Measurements from ENCODE around the gene CTDSP1. TPM values are rescaled to one million over a fixed set of nuclear protein-coding genes. Genes with fewer than 3 reads are reported as not detected.

CTDSP1 gene
- total RNA-seq, 1 experiment from 2014 or later, result 104 TPM

DNA sequence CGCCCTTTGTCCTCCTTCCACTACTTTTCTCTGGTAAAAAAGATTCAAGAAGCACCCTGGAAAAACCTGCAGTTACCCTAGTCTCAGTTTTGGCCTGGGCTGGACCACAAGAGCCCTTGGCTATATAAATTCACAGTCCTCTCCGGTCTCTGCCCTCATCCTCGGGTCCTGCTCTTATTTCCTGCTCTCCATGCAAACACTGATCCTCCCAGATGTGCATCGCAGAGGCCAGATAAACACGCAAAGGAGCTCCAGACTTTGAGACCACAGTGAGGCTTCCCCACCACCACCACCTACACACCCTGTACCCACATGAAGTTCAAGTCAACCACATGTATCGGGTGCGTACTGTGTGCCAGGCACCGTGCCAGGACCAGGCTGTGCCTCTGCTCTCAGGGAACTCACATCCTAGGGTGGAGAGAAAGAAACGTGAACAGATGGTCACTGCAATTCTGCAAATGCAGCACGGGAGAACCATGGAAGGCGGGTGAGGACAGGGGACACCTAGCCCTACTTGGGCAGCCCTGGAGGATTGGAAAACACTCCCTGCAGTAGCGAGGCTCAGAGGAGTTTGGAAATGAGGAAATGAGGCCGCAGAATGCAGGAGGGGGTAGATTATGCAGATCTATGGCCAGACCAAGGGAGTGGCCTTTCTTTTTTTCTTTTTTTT, 7.4 kb downstream of the CTDSP1 start:
- no peaks in the 10 kb centered on the region for H3K9me3 Mint-ChIP-seq (ENCODE audit: unreplicated experiment)
- H3K27me3 ChIP-seq (replicated peaks; ENCODE audit: control insufficient read depth, insufficient read depth, low read length), result no peaks in the 10 kb centered on the region
- peaks cover 38% of the 10 kb centered on the region for H3K4me1 Mint-ChIP-seq (ENCODE audit: low read depth, unreplicated experiment)
- CTCF ChIA-PET, result interaction anchor here (2.5 kb wide), 1 partner anchor 12 kb away, joined by 17 read pairs; the partner anchor contains the start of gene VIL1
- no peaks in the 10 kb centered on the region for H3K36me3 ChIP-seq (ENCODE audit: control insufficient read depth, insufficient read depth, low read length)
- H3K9me3 ChIP-seq, result no peaks in the 10 kb centered on the region
- peak overlapping the region; percentile 99 for H3K27ac Mint-ChIP-seq (ENCODE audit: unreplicated experiment)
- H3K4me1 ChIP-seq, result peaks cover 27% of the 10 kb centered on the region
- POLR2A ChIA-PET, result interaction anchor here (0.5 kb wide), 1 partner anchor 253 kb away, joined by 3 read pairs; the partner anchor contains the start of genes BCS1L and ZNF142
- intact Hi-C loops (cut with micrococcal nuclease; ENCODE audit: unreplicated experiment), result loop anchor here (1.0 kb wide), 6 partner anchors 11 to 241 kb away; partner anchors contain the start of genes CNOT9, USP37 and VIL1
- peaks cover 62% of the 10 kb centered on the region for H3K36me3 Mint-ChIP-seq (ENCODE audit: insufficient read depth, unreplicated experiment)
- DNase-seq, result no peak
- BruUV-seq (replicated peaks), result no TSS peak
- TF ChIP-seq, protein P1, sequence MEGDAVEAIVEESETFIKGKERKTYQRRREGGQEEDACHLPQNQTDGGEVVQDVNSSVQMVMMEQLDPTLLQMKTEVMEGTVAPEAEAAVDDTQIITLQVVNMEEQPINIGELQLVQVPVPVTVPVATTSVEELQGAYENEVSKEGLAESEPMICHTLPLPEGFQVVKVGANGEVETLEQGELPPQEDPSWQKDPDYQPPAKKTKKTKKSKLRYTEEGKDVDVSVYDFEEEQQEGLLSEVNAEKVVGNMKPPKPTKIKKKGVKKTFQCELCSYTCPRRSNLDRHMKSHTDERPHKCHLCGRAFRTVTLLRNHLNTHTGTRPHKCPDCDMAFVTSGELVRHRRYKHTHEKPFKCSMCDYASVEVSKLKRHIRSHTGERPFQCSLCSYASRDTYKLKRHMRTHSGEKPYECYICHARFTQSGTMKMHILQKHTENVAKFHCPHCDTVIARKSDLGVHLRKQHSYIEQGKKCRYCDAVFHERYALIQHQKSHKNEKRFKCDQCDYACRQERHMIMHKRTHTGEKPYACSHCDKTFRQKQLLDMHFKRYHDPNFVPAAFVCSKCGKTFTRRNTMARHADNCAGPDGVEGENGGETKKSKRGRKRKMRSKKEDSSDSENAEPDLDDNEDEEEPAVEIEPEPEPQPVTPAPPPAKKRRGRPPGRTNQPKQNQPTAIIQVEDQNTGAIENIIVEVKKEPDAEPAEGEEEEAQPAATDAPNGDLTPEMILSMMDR (IDR thresholded peaks at IDR 0.05; ENCODE audit: insufficient read depth in 1 of 2, low read depth in 1 of 2, low read length in 1 of 2, severe bottlenecking in 1 of 2, unreplicated experiment in 1 of 2), result no peak
- peak overlapping the region; percentile 39 for H3K4me3 ChIP-seq (ENCODE audit: low read depth, low read length)
- no peaks in the 10 kb centered on the region for H3K27me3 Mint-ChIP-seq (ENCODE audit: insufficient read depth, unreplicated experiment)
- H3K4me3 Mint-ChIP-seq (ENCODE audit: unreplicated experiment), result peak overlapping the region; percentile 89

DNA sequence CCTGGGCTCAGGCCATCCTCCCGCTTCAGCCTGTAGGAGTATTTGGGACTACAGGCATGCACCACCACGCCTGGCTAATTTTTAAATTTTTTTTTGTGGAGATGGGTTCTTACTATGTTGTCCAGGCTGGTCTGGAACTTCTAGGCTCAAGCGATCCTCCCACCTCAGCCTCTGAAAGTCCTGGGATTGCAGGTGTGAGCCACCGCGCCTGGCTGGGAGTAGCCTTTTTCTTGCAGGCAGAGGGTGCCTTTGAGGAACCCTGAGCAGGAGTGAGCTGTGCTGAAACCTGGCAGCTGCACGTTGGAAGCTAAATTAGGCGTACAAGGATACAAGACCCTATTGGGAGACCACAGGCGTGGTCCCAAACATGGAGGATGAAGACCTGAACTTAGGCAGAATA, 8.0 kb downstream of the CTDSP1 start:
- peaks cover 57% of the 10 kb centered on the region for H3K36me3 Mint-ChIP-seq (ENCODE audit: insufficient read depth, unreplicated experiment)
- ChIA-PET CTCF (interaction anchor here (0.9 to 2.5 kb wide), 2 partner anchors 12 to 38 kb away, joined by 3 to 17 read pairs; partner anchors contain the start of gene VIL1), POLR2A (interaction anchor here (1.0 kb wide), 1 partner anchor 18 kb away, joined by 3 read pairs; no protein-coding TSS in a partner anchor)
- no peak overlapping the region for H3K4me3 Mint-ChIP-seq (ENCODE audit: unreplicated experiment)
- DNase-seq, result no peak
- Histone ChIP-seq H3K4me3 (ENCODE audit: low read depth, low read length) (no peak overlapping the region), H3K4me1 (peaks cover 27% of the 10 kb centered on the region), H3K36me3 (ENCODE audit: control insufficient read depth, insufficient read depth, low read length) (no peaks in the 10 kb centered on the region), H3K9me3 (no peaks in the 10 kb centered on the region), H3K27me3 (replicated peaks; ENCODE audit: control insufficient read depth, insufficient read depth, low read length) (no peaks in the 10 kb centered on the region)
- peaks cover 38% of the 10 kb centered on the region for H3K4me1 Mint-ChIP-seq (ENCODE audit: low read depth, unreplicated experiment)
- TF ChIP-seq, protein P1 (IDR thresholded peaks at IDR 0.05; ENCODE audit: insufficient read depth in 1 of 2, low read depth in 1 of 2, low read length in 1 of 2, severe bottlenecking in 1 of 2, unreplicated experiment in 1 of 2), result no peak
- no peaks in the 10 kb centered on the region for H3K27me3 Mint-ChIP-seq (ENCODE audit: insufficient read depth, unreplicated experiment)
- H3K27ac Mint-ChIP-seq (ENCODE audit: unreplicated experiment), result peak overlapping the region; percentile 99
- intact Hi-C loops (cut with micrococcal nuclease; ENCODE audit: unreplicated experiment), result no loop called here
- no TSS peak for BruUV-seq (replicated peaks)
- no peaks in the 10 kb centered on the region for H3K9me3 Mint-ChIP-seq (ENCODE audit: unreplicated experiment)

DNA sequence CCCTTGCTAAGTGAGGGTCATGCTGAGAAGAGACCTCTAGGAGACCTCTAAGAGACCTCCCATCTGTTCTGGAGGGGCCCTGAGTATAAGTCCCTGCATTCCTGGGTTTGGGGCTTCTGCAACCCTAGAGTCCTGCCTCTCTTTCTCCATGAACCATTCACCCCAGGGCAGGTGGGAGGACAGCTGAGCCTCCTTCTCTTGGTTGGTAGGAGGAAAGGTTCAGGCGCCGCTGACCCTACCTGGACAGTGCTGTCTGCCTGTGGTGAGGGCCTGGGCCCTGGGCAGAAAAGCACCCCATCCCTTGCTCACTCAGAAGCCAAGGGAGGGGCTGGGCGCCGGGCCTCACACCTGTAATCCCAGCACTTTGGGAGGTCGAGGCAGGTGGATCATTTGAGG, 18.7 kb downstream of the CTDSP1 start:
- TF ChIP-seq, protein P1 (IDR thresholded peaks at IDR 0.05; ENCODE audit: insufficient read depth in 1 of 2, low read depth in 1 of 2, low read length in 1 of 2, severe bottlenecking in 1 of 2, unreplicated experiment in 1 of 2), result no peak
- H3K27me3 ChIP-seq (replicated peaks; ENCODE audit: control insufficient read depth, insufficient read depth, low read length), result no peaks in the 10 kb centered on the region
- Mint-ChIP-seq H3K4me1 (ENCODE audit: low read depth, unreplicated experiment) (peaks cover 33% of the 10 kb centered on the region), H3K36me3 (ENCODE audit: insufficient read depth, unreplicated experiment) (peaks cover 23% of the 10 kb centered on the region), H3K4me3 (ENCODE audit: unreplicated experiment) (peak overlapping the region; percentile 90), H3K27ac (ENCODE audit: unreplicated experiment) (peak overlapping the region; percentile 88), H3K27me3 (ENCODE audit: insufficient read depth, unreplicated experiment) (no peaks in the 10 kb centered on the region), H3K9me3 (ENCODE audit: unreplicated experiment) (no peaks in the 10 kb centered on the region)
- H3K36me3 ChIP-seq (ENCODE audit: control insufficient read depth, insufficient read depth, low read length), result peaks cover 6% of the 10 kb centered on the region
- POLR2A ChIA-PET, result interaction anchor here (0.6 to 1.7 kb wide), 13 partner anchors 11 to 241 kb away, joined by 3 to 12 read pairs (median 4); partner anchors contain the start of genes BCS1L, CTDSP1 and ZNF142
- no peaks in the 10 kb centered on the region for H3K9me3 ChIP-seq
- CTCF ChIA-PET, result interaction anchor here (0.9 to 2.0 kb wide), 8 partner anchors 11 to 148 kb away, joined by 3 to 17 read pairs (median 6); partner anchors contain the start of genes AAMP and PNKD
- BruUV-seq (replicated peaks), result no TSS peak
- intact Hi-C loops (cut with micrococcal nuclease; ENCODE audit: unreplicated experiment), result no loop called here
- no peak overlapping the region for H3K4me3 ChIP-seq (ENCODE audit: low read depth, low read length)
- peaks cover 42% of the 10 kb centered on the region for H3K4me1 ChIP-seq
- DNase-seq, result no peak
